A549 (cell line): ENCODE data around the gene PLAAT2. TPM values are rescaled to one million over a fixed set of nuclear protein-coding genes. Genes with fewer than 3 reads are reported as not detected.
"Not testable (repeated sequence)": the region's sequence is repeated elsewhere in the genome, so short reads cannot be mapped to it uniquely, and the experiment has no call there.

Experiments
- ATAC-seq, 2 experiments: fragments of 200-7000 bp in 1 of 2; fragments of >200 bp in 1 of 2; cut with Nextera tagmentation in 1 of 2; cut with Tn5 transposase in 1 of 2; 3 replicates each; pipeline versions ENCODE4 v1.8.0 to v1.9.1; 2018 to 2020; ENCODE audit warnings: mild to moderate bottlenecking in 1 of 2, moderate library complexity in 1 of 2
- CTCF ChIA-PET: fragments of 300-600 bp; sonication (Branson Sonifier 250); formaldehyde crosslinking; extraction: SDS; loops from one replicate; lab custom pipeline; 2021; ENCODE audit warnings: antibody characterized with exemption, inconsistent platforms; lab: Yijun Ruan, JAX
- POLR2A ChIA-PET: fragments of 350-600 bp; formaldehyde crosslinking; extraction: SDS; loops from one replicate; lab custom pipeline; 2021; ENCODE audit warnings: antibody characterized with exemption, inconsistent platforms; lab: Yijun Ruan, JAX
- DNase-seq, 2 experiments: peaks; one replicate each; pipeline versions ENCODE4 v3.0.0 to v3.0.0-alpha.2; 2011 to 2016; ENCODE audit warnings: low read depth in 1 of 2, low spot score in 1 of 2
- FAIRE-seq: peaks from 2 replicates; lab custom pipeline; 2011; peaks lifted over from hg19 to GRCh38; lab: Jason Lieb, UNC
- H3K27ac ChIP-seq, 2 experiments: fragments of >200 bp; sonication (Bioruptor Twin); formaldehyde crosslinking; 3 replicates each; pipeline ENCODE4 v1.5.1; 2016 to 2017
- H3K4me1 ChIP-seq: fragments of >200 bp; sonication (Bioruptor Twin); formaldehyde crosslinking; 3 replicates; pipeline ENCODE4 v1.6.1; 2016
- H3K4me2 ChIP-seq: fragments of >200 bp; sonication (Bioruptor Twin); formaldehyde crosslinking; 3 replicates; pipeline ENCODE4 v1.6.1; 2016
- H3K4me3 ChIP-seq: fragments of >200 bp; sonication (Bioruptor Twin); formaldehyde crosslinking; 3 replicates; pipeline ENCODE4 v1.5.1; 2016
- H3K9me3 ChIP-seq: fragments of >200 bp; sonication (Bioruptor Twin); formaldehyde crosslinking; 3 replicates; pipeline ENCODE4 v1.6.1; 2016
- EHF ChIP-seq: fragments of 250-450 bp; sonication (Bioruptor Pico); IDR thresholded peaks from 2 replicates; pipeline ENCODE4 v1.5.0; 2020; ENCODE audit warnings: mild to moderate bottlenecking
- FOSB ChIP-seq: fragments of 250-450 bp; sonication (Bioruptor Pico); IDR thresholded peaks from 2 replicates; pipeline ENCODE4 v1.5.0; 2020; ENCODE audit warnings: mild to moderate bottlenecking, moderate library complexity
- FOSL2 ChIP-seq, 2 experiments: fragments of 450-650 bp in 1 of 2; fragments of >200 bp in 1 of 2; sonication (Bioruptor Twin) in 1 of 2; formaldehyde crosslinking; IDR thresholded peaks; 2 replicates each; pipeline versions ENCODE4 v1.5.0 to v1.6.1; 2016 to 2020; ENCODE audit warnings: mild to moderate bottlenecking in 1 of 2, moderate library complexity in 1 of 2
- FOXS1 ChIP-seq: fragments of 250-450 bp; sonication (Bioruptor Pico); IDR thresholded peaks from 2 replicates; pipeline ENCODE4 v1.5.0; 2020; ENCODE audit warnings: mild to moderate bottlenecking, moderate library complexity
- HEYL ChIP-seq: fragments of 250-450 bp; sonication (Bioruptor Pico); IDR thresholded peaks from 2 replicates; pipeline ENCODE4 v1.8.0; 2021; ENCODE audit warnings: mild to moderate bottlenecking, moderate library complexity
- HOXA7 ChIP-seq: fragments of 250-450 bp; sonication (Bioruptor Pico); IDR thresholded peaks from 2 replicates; pipeline ENCODE4 v1.5.0; 2020; ENCODE audit warnings: mild to moderate bottlenecking, moderate library complexity
- HOXB13 ChIP-seq: fragments of 250-450 bp; sonication (Bioruptor Pico); IDR thresholded peaks from 2 replicates; pipeline ENCODE4 v1.5.0; 2020; ENCODE audit warnings: low read depth, mild to moderate bottlenecking, moderate library complexity
- HOXB5 ChIP-seq: fragments of 250-450 bp; sonication (Bioruptor Pico); IDR thresholded peaks from 2 replicates; pipeline ENCODE4 v1.5.0; 2020; ENCODE audit warnings: mild to moderate bottlenecking, moderate library complexity
- MAFK ChIP-seq: fragments of 450-650 bp; IDR thresholded peaks from 2 replicates; pipeline ENCODE4 v1.6.1; 2014; ENCODE audit not compliant: partially characterized antibody
- NPAS2 ChIP-seq: fragments of 250-450 bp; sonication (Bioruptor Pico); IDR thresholded peaks from 2 replicates; pipeline ENCODE4 v1.8.0; 2022; ENCODE audit warnings: mild to moderate bottlenecking, moderate library complexity, borderline replicate concordance
- RARB ChIP-seq: fragments of 250-450 bp; sonication (Bioruptor Pico); IDR thresholded peaks from 2 replicates; pipeline ENCODE4 v1.8.0; 2021; ENCODE audit warnings: mild to moderate bottlenecking, moderate library complexity
- TFCP2L1 ChIP-seq: fragments of 250-450 bp; sonication (Bioruptor Pico); IDR thresholded peaks from 2 replicates; pipeline ENCODE4 v1.5.0; 2021; ENCODE audit warnings: mild to moderate bottlenecking
- TP53 ChIP-seq: fragments of 250-450 bp; sonication (Bioruptor Pico); IDR thresholded peaks from 2 replicates; pipeline ENCODE4 v1.5.0; 2021; ENCODE audit warnings: mild to moderate bottlenecking, moderate library complexity
- ZNF302 ChIP-seq: fragments of 250-450 bp; sonication (Bioruptor Pico); IDR thresholded peaks from 2 replicates; pipeline ENCODE4 v1.9.0; 2021; ENCODE audit warnings: inconsistent platforms, mild to moderate bottlenecking, moderate library complexity
- ZSCAN20 ChIP-seq: fragments of 250-450 bp; sonication (Bioruptor Pico); IDR thresholded peaks from 2 replicates; pipeline ENCODE4 v1.8.0; 2022; ENCODE audit warnings: mild to moderate bottlenecking, moderate library complexity
- WGBS: methylation state at CpG from one replicate; pipeline ENCODE4 v1.1.6; 2017; ENCODE audit errors: missing lambda C conversion rate; 5-methylcytosine and 5-hydroxymethylcytosine counted together
- polyA plus RNA-seq, 4 experiments: library from polyadenylated mRNA; depleted of rRNA in 3 of 4; stranded (reverse); fragments of >200 nt; fragmentation: RNase III in 1 of 4; extraction: RNeasy Plus Mini Kit Qiagen cat#74134 plus additional on column Dnase treatment in 1 of 4; gene quantifications; 2 replicates in 3 of 4; 3 replicates in 1 of 4; pipeline ENCODE4 v1.2.3, GENCODE V29; 2011 to 2017
- TF ChIP-seq, protein P1 (sequence below): fragments of 250-450 bp; sonication (Bioruptor Pico); IDR thresholded peaks from 2 replicates; pipeline ENCODE4 v1.5.0; 2020; ENCODE audit warnings: low read depth, mild to moderate bottlenecking, moderate library complexity
- TF ChIP-seq, protein P2 (sequence below): fragments of 250-450 bp; sonication (Bioruptor Pico); IDR thresholded peaks from 2 replicates; pipeline ENCODE4 v1.5.0; 2021; ENCODE audit warnings: mild to moderate bottlenecking, moderate library complexity, borderline replicate concordance
- TF ChIP-seq, protein P3 (sequence below): IDR thresholded peaks from 2 replicates; pipeline ENCODE4 v1.6.1; 2012

The PLAAT2 gene
- polyA plus RNA-seq, 2 of the 4 experiments (the other 2 are of a cell fraction), result 0.26 to 0.57 TPM

DNA sequence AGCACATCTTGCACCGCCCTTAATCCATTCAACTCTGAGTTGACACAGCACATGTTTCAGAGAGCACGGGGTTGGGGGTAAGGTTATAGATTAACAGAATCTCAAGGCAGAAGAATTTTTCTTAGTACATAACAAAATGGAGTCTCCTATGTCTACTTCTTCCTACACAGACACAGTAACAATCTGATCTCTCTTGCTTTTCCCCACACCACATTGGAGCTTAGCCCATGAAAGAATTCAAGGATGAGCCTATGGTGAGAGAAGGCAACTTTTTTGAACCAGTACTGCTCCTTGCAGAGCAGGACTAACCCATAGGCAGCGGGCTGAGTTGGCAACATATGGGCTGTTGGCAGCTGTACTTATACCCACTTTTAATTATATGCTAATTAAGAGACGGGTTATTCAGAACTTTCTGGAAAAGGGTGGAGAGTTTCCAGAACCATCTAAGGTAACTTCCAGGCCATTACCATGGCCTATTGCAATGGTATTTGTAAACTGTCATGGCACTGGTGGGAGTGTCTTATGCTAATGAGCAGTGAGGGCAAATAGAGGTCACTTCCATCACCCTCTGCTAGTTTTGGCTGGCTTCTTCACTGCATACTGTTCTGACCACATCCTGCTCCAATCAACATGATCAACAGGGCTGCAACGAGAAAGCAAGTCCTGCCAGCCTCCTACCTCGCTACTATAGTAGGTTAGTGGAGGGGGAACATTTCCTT lies 31.9 kb downstream of the PLAAT2 start:
- H3K9me3 ChIP-seq; H3K4me3 ChIP-seq; POLR2A ChIA-PET; FAIRE-seq; TF ChIP-seq FOSL2 (IDR thresholded peaks at IDR 0.05): not testable (repeated sequence)
- DNase-seq (peak in 1 of 2 experiments; percentile 85), ATAC-seq (peak; percentile 74 to 86; a peak in 5 of 6 replicates)
- Histone ChIP-seq H3K27ac (peak overlapping the region; percentile 81 to 82), H3K4me2 (peak overlapping the region; percentile 68), H3K4me1 (peaks cover 50% of the 10 kb centered on the region)
- 35% methylated on average over 5 of the region's 6 CpGs for WGBS
- peak; percentile 100 for TF ChIP-seq HEYL (CRISPR knock-in tag)
- peak; percentile 100 for TF ChIP-seq ZNF302 (CRISPR knock-in tag)
- TF ChIP-seq, protein P1, sequence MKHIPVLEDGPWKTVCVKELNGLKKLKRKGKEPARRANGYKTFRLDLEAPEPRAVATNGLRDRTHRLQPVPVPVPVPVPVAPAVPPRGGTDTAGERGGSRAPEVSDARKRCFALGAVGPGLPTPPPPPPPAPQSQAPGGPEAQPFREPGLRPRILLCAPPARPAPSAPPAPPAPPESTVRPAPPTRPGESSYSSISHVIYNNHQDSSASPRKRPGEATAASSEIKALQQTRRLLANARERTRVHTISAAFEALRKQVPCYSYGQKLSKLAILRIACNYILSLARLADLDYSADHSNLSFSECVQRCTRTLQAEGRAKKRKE (CRISPR knock-in tag), result peak; percentile 99
- TF ChIP-seq, protein P2, sequence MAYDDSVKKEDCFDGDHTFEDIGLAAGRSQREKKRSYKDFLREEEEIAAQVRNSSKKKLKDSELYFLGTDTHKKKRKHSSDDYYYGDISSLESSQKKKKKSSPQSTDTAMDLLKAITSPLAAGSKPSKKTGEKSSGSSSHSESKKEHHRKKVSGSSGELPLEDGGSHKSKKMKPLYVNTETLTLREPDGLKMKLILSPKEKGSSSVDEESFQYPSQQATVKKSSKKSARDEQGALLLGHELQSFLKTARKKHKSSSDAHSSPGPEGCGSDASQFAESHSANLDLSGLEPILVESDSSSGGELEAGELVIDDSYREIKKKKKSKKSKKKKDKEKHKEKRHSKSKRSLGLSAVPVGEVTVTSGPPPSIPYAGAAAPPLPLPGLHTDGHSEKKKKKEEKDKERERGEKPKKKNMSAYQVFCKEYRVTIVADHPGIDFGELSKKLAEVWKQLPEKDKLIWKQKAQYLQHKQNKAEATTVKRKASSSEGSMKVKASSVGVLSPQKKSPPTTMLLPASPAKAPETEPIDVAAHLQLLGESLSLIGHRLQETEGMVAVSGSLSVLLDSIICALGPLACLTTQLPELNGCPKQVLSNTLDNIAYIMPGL, result peak; percentile 94
- peak; percentile 99 for TF ChIP-seq FOSB (CRISPR knock-in tag)
- TF ChIP-seq TFCP2L1, result peak; percentile 93
- TF ChIP-seq ZSCAN20 (CRISPR knock-in tag), result peak; percentile 100
- peak; percentile 97 for TF ChIP-seq TP53 (CRISPR knock-in tag)
- TF ChIP-seq HOXB13 (CRISPR knock-in tag), result peak; percentile 100
- peak; percentile 100 for TF ChIP-seq EHF (CRISPR knock-in tag)
- peak; percentile 100 for TF ChIP-seq HOXB5 (CRISPR knock-in tag)
- peak; percentile 100 for TF ChIP-seq FOXS1 (CRISPR knock-in tag)
- peak; percentile 92 for TF ChIP-seq NPAS2 (CRISPR knock-in tag)
- TF ChIP-seq HOXA7, result peak; percentile 99
- TF ChIP-seq FOSL2 (CRISPR knock-in tag; IDR thresholded peaks at IDR 0.05), result peak; percentile 74
- peak; percentile 92 for TF ChIP-seq RARB (CRISPR knock-in tag)
- TF ChIP-seq, protein P3, sequence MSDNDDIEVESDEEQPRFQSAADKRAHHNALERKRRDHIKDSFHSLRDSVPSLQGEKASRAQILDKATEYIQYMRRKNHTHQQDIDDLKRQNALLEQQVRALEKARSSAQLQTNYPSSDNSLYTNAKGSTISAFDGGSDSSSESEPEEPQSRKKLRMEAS, result peak; percentile 29; the same call in 1 of the 2 replicates
- CTCF ChIA-PET, result interaction anchor here (1.7 kb wide), 1 partner anchor 13 kb away, joined by 3 read pairs; no protein-coding TSS in a partner anchor

DNA sequence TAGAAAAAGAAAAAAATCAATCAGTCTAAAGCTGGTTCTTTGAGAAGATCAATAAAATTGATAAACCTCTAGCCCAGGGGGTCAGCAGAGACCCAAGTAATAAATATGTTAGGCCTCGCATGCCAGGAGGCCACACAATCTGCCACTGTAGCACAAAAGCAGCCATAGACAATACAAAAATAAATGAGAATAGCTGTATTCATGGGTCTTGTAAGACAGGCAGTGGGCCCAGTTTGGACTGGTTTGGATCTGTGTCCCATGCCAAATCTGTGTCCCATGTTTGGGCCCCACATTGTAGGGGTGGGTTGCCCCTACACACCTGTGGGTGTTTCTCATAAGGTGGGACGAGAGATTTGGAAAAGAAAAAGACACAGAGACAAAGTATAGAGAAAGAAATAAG lies 33.2 kb downstream of the PLAAT2 start:
- peaks cover 49% of the 10 kb centered on the region for H3K4me1 ChIP-seq
- peak overlapping the region; percentile 74 to 77 for H3K27ac ChIP-seq
- TF ChIP-seq ZNF302 (CRISPR knock-in tag) (0 out of 2 replicates have a peak, but pooled peaks have one; percentile 18), MAFK (no peak)
- DNase-seq, result no peak
- 84% methylated on average over 2 of the region's 2 CpGs for WGBS
- ChIA-PET POLR2A (no interaction called here), CTCF (interaction anchor here (0.7 to 1.0 kb wide), 3 partner anchors 33 to 51 kb away, joined by 3 to 4 read pairs (median 3); partner anchors contain the start of gene PLAAT2)
- no peaks in the 10 kb centered on the region for H3K9me3 ChIP-seq
- H3K4me3 ChIP-seq, result no peak overlapping the region
- no peak for ATAC-seq
- peak overlapping the region; percentile 47 for H3K4me2 ChIP-seq
- no peak for FAIRE-seq

DNA sequence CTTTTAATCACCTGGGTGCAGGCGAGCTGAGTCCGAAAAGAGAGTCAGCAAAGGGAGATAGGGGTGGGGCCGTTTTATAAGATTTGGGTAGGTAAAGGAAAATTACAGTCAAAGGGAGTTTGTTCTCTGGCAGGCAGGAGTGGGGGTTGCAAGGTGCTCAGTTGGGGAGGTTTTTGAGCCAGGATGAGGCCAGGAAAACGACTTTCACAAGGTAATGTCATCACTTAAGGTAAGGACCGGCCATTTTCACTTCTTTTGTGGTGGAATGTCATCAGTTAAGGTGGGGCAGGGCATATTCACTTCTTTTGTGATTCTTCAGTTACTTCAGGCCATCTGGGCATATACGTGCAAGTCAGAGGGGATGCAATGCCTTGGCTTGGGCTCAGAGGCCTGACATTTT lies 33.8 kb downstream of the PLAAT2 start:
- ATAC-seq, H3K4me3 ChIP-seq, FAIRE-seq, DNase-seq, H3K9me3 ChIP-seq, POLR2A ChIA-PET: not testable (repeated sequence)
- peak overlapping the region; percentile 47 for H3K4me2 ChIP-seq
- 71% methylated on average over 6 of the region's 6 CpGs for WGBS
- CTCF ChIA-PET, result interaction anchor here (0.7 to 1.0 kb wide), 3 partner anchors 33 to 50 kb away, joined by 3 to 4 read pairs (median 3); partner anchors contain the start of gene PLAAT2
- H3K27ac ChIP-seq, result peak overlapping the region; percentile 74 to 77
- peaks cover 49% of the 10 kb centered on the region for H3K4me1 ChIP-seq
